HEK293T (cell line): ENCODE measurements around the gene ACVR1C.

Source experiments
- ARNT ChIP-seq: fragments of 450-650 bp; IDR thresholded peaks from 2 replicates; pipeline ENCODE4 v1.6.1; 2017; ENCODE audit warnings: mild to moderate bottlenecking
- BHLHE40 ChIP-seq: fragments of 450-650 bp; IDR thresholded peaks from 2 replicates; pipeline ENCODE4 v1.6.1; 2016; ENCODE audit warnings: mild to moderate bottlenecking, moderate library complexity, borderline replicate concordance
- ELF4 ChIP-seq: fragments of 450-650 bp; IDR thresholded peaks from 2 replicates; pipeline ENCODE4 v1.6.1; 2017; ENCODE audit warnings: antibody characterized with exemption
- FOXA1 ChIP-seq: fragments of 450-650 bp; IDR thresholded peaks from 2 replicates; pipeline ENCODE4 v1.6.1; 2016; ENCODE audit warnings: mild to moderate bottlenecking
- FOXK2 ChIP-seq: fragments of 450-650 bp; IDR thresholded peaks from 2 replicates; pipeline ENCODE4 v1.6.1; 2016; ENCODE audit warnings: mild to moderate bottlenecking
- FOXM1 ChIP-seq: fragments of 450-650 bp; IDR thresholded peaks from 2 replicates; pipeline ENCODE4 v1.6.1; 2017; ENCODE audit warnings: mild to moderate bottlenecking, borderline replicate concordance
- HDGF ChIP-seq: fragments of 450-650 bp; IDR thresholded peaks from 2 replicates; pipeline ENCODE4 v1.6.1; 2017; ENCODE audit warnings: antibody characterized with exemption, borderline replicate concordance
- LEF1 ChIP-seq: fragments of 450-650 bp; IDR thresholded peaks from 2 replicates; pipeline ENCODE4 v1.6.1; 2017; ENCODE audit warnings: mild to moderate bottlenecking, borderline replicate concordance
- NFRKB ChIP-seq: fragments of 450-650 bp; IDR thresholded peaks from 2 replicates; pipeline ENCODE4 v1.6.1; 2016; ENCODE audit warnings: mild to moderate bottlenecking, moderate library complexity
- SP1 ChIP-seq: fragments of 450-650 bp; IDR thresholded peaks from 2 replicates; pipeline ENCODE4 v1.6.1; 2017
- SUZ12 ChIP-seq: fragments of 450-650 bp; IDR thresholded peaks from 2 replicates; pipeline ENCODE4 v1.6.1; 2016; ENCODE audit warnings: mild to moderate bottlenecking
- TARDBP ChIP-seq: fragments of 450-650 bp; IDR thresholded peaks from 2 replicates; pipeline ENCODE4 v1.6.1; 2016
- ZNF384 ChIP-seq: fragments of 450-650 bp; IDR thresholded peaks from 2 replicates; pipeline ENCODE4 v1.6.1; 2016
- TF ChIP-seq, protein P1 (sequence below): fragments of 450-650 bp; IDR thresholded peaks from 2 replicates; pipeline ENCODE4 v1.6.1; 2016

DNA sequence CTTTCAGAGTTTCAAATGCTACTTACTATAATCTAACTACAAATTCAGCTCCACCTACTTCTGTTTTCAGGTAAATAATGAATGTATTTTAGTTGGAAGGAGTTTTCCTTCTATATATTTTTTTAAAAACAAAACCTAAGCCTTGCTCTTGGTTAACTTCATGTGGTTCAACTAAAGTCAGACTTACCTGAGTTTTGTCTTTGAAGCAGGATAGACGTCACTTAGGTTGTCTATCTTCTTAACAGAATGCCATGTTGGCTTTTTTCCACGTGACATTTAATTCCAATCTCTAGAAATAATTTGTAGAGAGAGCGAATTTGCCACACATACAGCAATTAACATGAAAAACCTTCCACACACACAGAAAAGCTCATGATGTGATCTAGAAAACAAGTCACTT, 140.9 kb downstream of the ACVR1C start:
- TF ChIP-seq LEF1 (no peak), BHLHE40 (no peak), FOXA1 (no peak), SP1 (no peak), NFRKB (no peak), TARDBP (no peak), FOXM1 (no peak), ELF4 (no peak), FOXK2 (no peak), SUZ12 (no peak), HDGF (no peak), ARNT (no peak), ZNF384 (no peak)
- TF ChIP-seq, protein P1, sequence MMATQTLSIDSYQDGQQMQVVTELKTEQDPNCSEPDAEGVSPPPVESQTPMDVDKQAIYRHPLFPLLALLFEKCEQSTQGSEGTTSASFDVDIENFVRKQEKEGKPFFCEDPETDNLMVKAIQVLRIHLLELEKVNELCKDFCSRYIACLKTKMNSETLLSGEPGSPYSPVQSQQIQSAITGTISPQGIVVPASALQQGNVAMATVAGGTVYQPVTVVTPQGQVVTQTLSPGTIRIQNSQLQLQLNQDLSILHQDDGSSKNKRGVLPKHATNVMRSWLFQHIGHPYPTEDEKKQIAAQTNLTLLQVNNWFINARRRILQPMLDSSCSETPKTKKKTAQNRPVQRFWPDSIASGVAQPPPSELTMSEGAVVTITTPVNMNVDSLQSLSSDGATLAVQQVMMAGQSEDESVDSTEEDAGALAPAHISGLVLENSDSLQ: no peak
